ENCODE results near the gene MYH9.

The MYH9 gene

GRCh38 chr22:36405221-36405661, 17.5 kb upstream of the MYH9 start:
- H3K4me2 ChIP-seq (ENCODE audit: low read depth, low read length, poor library complexity, severe bottlenecking), result peak overlapping the region; percentile 38
- no peaks in the 10 kb centered on the region for H3K9me2 ChIP-seq (replicated peaks; ENCODE audit: insufficient read depth, low read length)
- peak overlapping the region; percentile 80 for H3K27ac ChIP-seq (ENCODE audit: low read depth, low read length)
- H3K36me3 ChIP-seq (ENCODE audit: low read length), result no peaks in the 10 kb centered on the region
- no peaks in the 10 kb centered on the region for H3K9me3 ChIP-seq (ENCODE audit: insufficient read depth, low read length)
- no peaks in the 10 kb centered on the region for H3K27me3 ChIP-seq (ENCODE audit: low read length)
- no peak for TF ChIP-seq EZH2phosphoT487 (conservative IDR thresholded peaks at IDR 0.05; ENCODE audit: low read length)
- no peak for TF ChIP-seq CTCF (IDR thresholded peaks at IDR 0.05; ENCODE audit: insufficient read depth, low read length, poor library complexity, severe bottlenecking)
- H3K79me2 ChIP-seq (ENCODE audit: insufficient read depth, low read length), result no peaks in the 10 kb centered on the region
- H3K9ac ChIP-seq (ENCODE audit: low read length), result peak overlapping the region; percentile 29
- peak overlapping the region; percentile 21 for H2AFZ ChIP-seq (ENCODE audit: low read depth, low read length, severe bottlenecking)
- no peak overlapping the region for H3K4me3 ChIP-seq (ENCODE audit: insufficient read depth, low read length, poor library complexity, severe bottlenecking)
- H4K20me1 ChIP-seq (ENCODE audit: low read depth, low read length), result no peaks in the 10 kb centered on the region
- peaks cover 9% of the 10 kb centered on the region for H3F3A ChIP-seq (ENCODE audit: insufficient read depth)

GRCh38 chr22:36404446-36404845, 16.7 kb upstream of the MYH9 start:
- Histone ChIP-seq H3K79me2 (ENCODE audit: insufficient read depth, low read length) (no peaks in the 10 kb centered on the region), H3K36me3 (ENCODE audit: low read length) (no peaks in the 10 kb centered on the region), H3F3A (ENCODE audit: insufficient read depth) (peaks cover 9% of the 10 kb centered on the region), H3K27me3 (ENCODE audit: low read length) (no peaks in the 10 kb centered on the region), H2AFZ (ENCODE audit: low read depth, low read length, severe bottlenecking) (no peak overlapping the region), H3K9me3 (ENCODE audit: insufficient read depth, low read length) (no peaks in the 10 kb centered on the region), H4K20me1 (ENCODE audit: low read depth, low read length) (no peaks in the 10 kb centered on the region), H3K9me2 (replicated peaks; ENCODE audit: insufficient read depth, low read length) (no peaks in the 10 kb centered on the region), H3K4me3 (ENCODE audit: insufficient read depth, low read length, poor library complexity, severe bottlenecking) (no peak overlapping the region), H3K4me2 (ENCODE audit: low read depth, low read length, poor library complexity, severe bottlenecking) (no peak overlapping the region), H3K9ac (ENCODE audit: low read length) (no peak overlapping the region), H3K27ac (ENCODE audit: low read depth, low read length) (peak overlapping the region; percentile 80)
- TF ChIP-seq CTCF (IDR thresholded peaks at IDR 0.05; ENCODE audit: insufficient read depth, low read length, poor library complexity, severe bottlenecking) (no peak), EZH2phosphoT487 (conservative IDR thresholded peaks at IDR 0.05; ENCODE audit: low read length) (no peak)

- no peak overlapping the region for H3K9ac ChIP-seq (ENCODE audit: low read length)
- H4K20me1 ChIP-seq (ENCODE audit: low read depth, low read length), result no peaks in the 10 kb centered on the region
- no peaks in the 10 kb centered on the region for H3K9me2 ChIP-seq (replicated peaks; ENCODE audit: insufficient read depth, low read length)
- no peaks in the 10 kb centered on the region for H3K79me2 ChIP-seq (ENCODE audit: insufficient read depth, low read length)
- H3F3A ChIP-seq (ENCODE audit: insufficient read depth), result no peaks in the 10 kb centered on the region
- H2AFZ ChIP-seq (ENCODE audit: low read depth, low read length, severe bottlenecking), result no peak overlapping the region
- H3K27me3 ChIP-seq (ENCODE audit: low read length), result no peaks in the 10 kb centered on the region
- H3K4me3 ChIP-seq (ENCODE audit: insufficient read depth, low read length, poor library complexity, severe bottlenecking), result no peak overlapping the region
- no peak overlapping the region for H3K4me2 ChIP-seq (ENCODE audit: low read depth, low read length, poor library complexity, severe bottlenecking)
- H3K9me3 ChIP-seq (ENCODE audit: insufficient read depth, low read length), result no peaks in the 10 kb centered on the region
- no peaks in the 10 kb centered on the region for H3K36me3 ChIP-seq (ENCODE audit: low read length)
- TF ChIP-seq EZH2phosphoT487 (conservative IDR thresholded peaks at IDR 0.05; ENCODE audit: low read length), result no peak
- TF ChIP-seq CTCF (IDR thresholded peaks at IDR 0.05; ENCODE audit: insufficient read depth, low read length, poor library complexity, severe bottlenecking), result no peak
- no peak overlapping the region for H3K27ac ChIP-seq (ENCODE audit: low read depth, low read length)
Observed at GRCh38 chr22:36399472-36399778, 11.7 kb upstream of the MYH9 start.

All from SU-DHL-6 (cell line).